ENCODE results near the gene LHFPL2.

The LHFPL2 gene

DNA sequence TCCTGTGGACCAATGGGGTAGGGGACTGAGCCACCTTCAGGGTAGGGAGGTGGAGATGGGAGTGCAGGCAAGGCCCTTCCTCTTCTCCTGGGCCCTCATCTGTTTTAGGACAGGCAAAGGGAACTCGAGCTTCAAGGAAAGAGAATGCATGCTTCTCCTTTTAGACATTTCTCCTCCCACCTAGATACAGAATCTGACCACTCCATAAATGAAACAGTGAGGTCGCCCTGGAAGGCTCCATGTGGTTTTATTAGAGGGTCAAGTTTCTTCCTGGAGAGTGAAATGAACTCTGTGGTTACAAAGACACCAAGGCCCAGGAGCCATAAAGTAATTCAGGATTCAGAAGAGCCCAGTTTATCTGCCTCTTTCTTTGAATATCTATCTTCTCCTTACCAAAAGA, 14.9 kb downstream of the LHFPL2 start:
- peaks cover 2% of the 10 kb centered on the region for H3K4me1 ChIP-seq (ENCODE audit: insufficient read depth, insufficient read length)
- no peak for DNase-seq (ENCODE audit: low read depth, low spot score)
- H3K36me3 ChIP-seq (ENCODE audit: insufficient read depth, insufficient read length, low read length) = peaks cover 35% of the 10 kb centered on the region
- H3K27me3 ChIP-seq (ENCODE audit: insufficient read depth, insufficient read length) = no peaks in the 10 kb centered on the region
- TF ChIP-seq ZNF274 (IDR thresholded peaks at IDR 0.05; ENCODE audit: low read depth, low read length) (no peak), SUZ12 (IDR thresholded peaks at IDR 0.05; ENCODE audit: extremely low read depth, insufficient read depth, insufficient read length) (no peak), YY1 (IDR thresholded peaks at IDR 0.05; ENCODE audit: insufficient read depth, insufficient read length) (no peak)
- no peak overlapping the region for H3K4me3 ChIP-seq (ENCODE audit: insufficient read length, low read depth)
- H3K9ac ChIP-seq (ENCODE audit: insufficient read length, low read depth) = no peak overlapping the region
- H3K9me3 ChIP-seq (ENCODE audit: insufficient read depth, low read length) = no peaks in the 10 kb centered on the region; the same call in 1 of the 2 replicates

DNA sequence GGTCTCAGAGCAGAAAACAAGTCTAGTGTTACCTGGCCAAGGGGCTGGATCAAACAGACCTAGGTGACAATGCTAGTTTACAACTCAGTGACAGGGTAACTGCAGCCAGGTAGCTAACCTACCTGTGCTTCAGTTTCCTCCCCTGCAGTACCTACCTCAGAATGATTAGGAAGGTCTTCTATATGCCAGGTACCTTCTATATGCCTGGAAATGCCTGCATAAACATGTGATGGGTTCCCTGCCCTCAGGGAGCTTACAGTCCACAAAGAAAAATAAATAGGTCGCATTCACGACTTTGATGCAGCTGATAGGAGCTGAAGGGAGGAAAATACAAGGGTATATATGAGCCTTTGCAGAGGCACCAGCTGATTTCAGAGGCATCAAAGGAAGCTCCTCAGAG, 16.1 kb downstream of the LHFPL2 start:
- DNase-seq (ENCODE audit: low read depth, low spot score) = no peak
- Histone ChIP-seq H3K4me3 (ENCODE audit: insufficient read length, low read depth) (no peak overlapping the region), H3K36me3 (ENCODE audit: insufficient read depth, insufficient read length, low read length) (peaks cover 45% of the 10 kb centered on the region), H3K9ac (ENCODE audit: insufficient read length, low read depth) (no peak overlapping the region), H3K9me3 (ENCODE audit: insufficient read depth, low read length) (no peaks in the 10 kb centered on the region; the same call in 1 of the 2 replicates), H3K27me3 (ENCODE audit: insufficient read depth, insufficient read length) (no peaks in the 10 kb centered on the region), H3K4me1 (ENCODE audit: insufficient read depth, insufficient read length) (no peaks in the 10 kb centered on the region)
- TF ChIP-seq ZNF274 (IDR thresholded peaks at IDR 0.05; ENCODE audit: low read depth, low read length) = no peak

DNA sequence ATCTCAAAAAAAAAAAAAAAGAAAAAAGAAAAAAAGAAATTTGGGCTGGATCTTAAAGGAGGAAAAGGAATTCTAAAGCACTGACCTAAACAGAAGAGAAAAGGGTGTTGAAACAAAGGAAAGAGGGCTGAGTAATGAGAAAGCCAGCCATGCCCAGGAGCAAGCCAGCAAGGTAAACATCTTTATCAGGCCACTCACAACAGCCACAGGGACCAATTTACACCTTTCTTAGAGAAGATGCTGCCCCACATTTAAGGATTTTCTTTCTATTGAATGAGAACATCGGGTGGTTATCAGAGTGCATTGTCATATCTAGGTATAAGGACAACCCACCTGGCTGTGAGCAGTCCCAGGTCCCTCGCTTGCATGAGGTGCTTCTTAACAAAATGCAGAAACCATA, 16.6 kb downstream of the LHFPL2 start:
- H3K36me3 ChIP-seq (ENCODE audit: insufficient read depth, insufficient read length, low read length) = peaks cover 45% of the 10 kb centered on the region
- no peak for DNase-seq (ENCODE audit: low read depth, low spot score)
- no peak for TF ChIP-seq YY1 (IDR thresholded peaks at IDR 0.05; ENCODE audit: insufficient read depth, insufficient read length)
- no peak for TF ChIP-seq SUZ12 (IDR thresholded peaks at IDR 0.05; ENCODE audit: extremely low read depth, insufficient read depth, insufficient read length)
- TF ChIP-seq ZNF274 (IDR thresholded peaks at IDR 0.05; ENCODE audit: low read depth, low read length) = no peak
- H3K9me3 ChIP-seq (ENCODE audit: insufficient read depth, low read length) = no peaks in the 10 kb centered on the region; the same call in 1 of the 2 replicates
- no peak overlapping the region for H3K9ac ChIP-seq (ENCODE audit: insufficient read length, low read depth)
- H3K4me3 ChIP-seq (ENCODE audit: insufficient read length, low read depth) = no peak overlapping the region
- H3K27me3 ChIP-seq (ENCODE audit: insufficient read depth, insufficient read length) = no peaks in the 10 kb centered on the region
- H3K4me1 ChIP-seq (ENCODE audit: insufficient read depth, insufficient read length) = peaks cover 1% of the 10 kb centered on the region

DNA sequence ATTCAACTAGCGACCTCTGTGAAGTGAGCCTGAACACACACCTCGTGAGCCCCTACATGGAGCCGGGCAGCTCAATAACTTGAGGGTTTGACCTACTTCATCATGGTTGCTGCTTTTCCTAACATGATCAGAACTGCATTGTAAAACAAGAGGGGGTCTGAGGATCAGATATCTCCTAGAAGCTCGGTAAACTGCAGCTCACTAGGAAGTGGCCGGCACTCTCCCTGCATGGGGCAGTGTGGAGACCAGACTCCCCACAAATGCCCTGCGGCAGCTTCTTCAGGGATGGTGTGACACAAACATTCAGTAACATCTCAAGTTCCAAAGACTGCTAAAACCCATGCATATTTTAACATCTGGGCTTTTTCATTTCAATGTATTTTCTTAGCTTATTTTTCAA, 18.5 kb downstream of the LHFPL2 start:
- H3K36me3 ChIP-seq (ENCODE audit: insufficient read depth, insufficient read length, low read length) = peaks cover 62% of the 10 kb centered on the region

DNA sequence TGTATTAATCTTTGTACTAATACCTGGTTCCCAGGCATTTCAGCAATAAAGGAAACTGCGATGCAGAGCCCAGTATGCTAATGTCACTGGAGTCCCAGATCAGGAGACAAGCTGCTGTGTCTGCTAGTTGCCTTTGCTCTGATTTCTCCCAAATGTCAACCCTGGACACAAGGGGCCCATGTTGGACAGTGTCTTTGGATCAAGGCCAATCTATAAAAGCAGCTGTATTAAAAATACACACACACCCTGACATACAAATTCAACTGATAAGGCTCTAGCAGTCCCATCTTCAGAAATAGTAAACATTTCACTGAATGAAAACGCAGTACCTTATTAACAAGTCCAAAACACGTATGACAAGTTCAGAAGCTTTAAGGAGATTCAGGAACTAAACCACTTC, 18.9 kb downstream of the LHFPL2 start:
- Histone ChIP-seq H3K9ac (ENCODE audit: insufficient read length, low read depth) (no peak overlapping the region), H3K36me3 (ENCODE audit: insufficient read depth, insufficient read length, low read length) (peaks cover 65% of the 10 kb centered on the region), H3K4me3 (ENCODE audit: insufficient read length, low read depth) (no peak overlapping the region), H3K4me1 (ENCODE audit: insufficient read depth, insufficient read length) (peaks cover 1% of the 10 kb centered on the region), H3K9me3 (ENCODE audit: insufficient read depth, low read length) (no peaks in the 10 kb centered on the region; the same call in 1 of the 2 replicates), H3K27me3 (ENCODE audit: insufficient read depth, insufficient read length) (no peaks in the 10 kb centered on the region)
- DNase-seq (ENCODE audit: low read depth, low spot score) = no peak
- no peak for TF ChIP-seq YY1 (IDR thresholded peaks at IDR 0.05; ENCODE audit: insufficient read depth, insufficient read length)
- no peak for TF ChIP-seq SUZ12 (IDR thresholded peaks at IDR 0.05; ENCODE audit: extremely low read depth, insufficient read depth, insufficient read length)
- no peak for TF ChIP-seq ZNF274 (IDR thresholded peaks at IDR 0.05; ENCODE audit: low read depth, low read length)

More for the DNA sequence above, 18.5 kb downstream of the LHFPL2 start:
- TF ChIP-seq ZNF274 (IDR thresholded peaks at IDR 0.05; ENCODE audit: low read depth, low read length) (no peak), SUZ12 (IDR thresholded peaks at IDR 0.05; ENCODE audit: extremely low read depth, insufficient read depth, insufficient read length) (no peak), YY1 (IDR thresholded peaks at IDR 0.05; ENCODE audit: insufficient read depth, insufficient read length) (no peak)
- H3K27me3 ChIP-seq (ENCODE audit: insufficient read depth, insufficient read length) = no peaks in the 10 kb centered on the region
- no peak overlapping the region for H3K9ac ChIP-seq (ENCODE audit: insufficient read length, low read depth)
- H3K4me1 ChIP-seq (ENCODE audit: insufficient read depth, insufficient read length) = peaks cover 1% of the 10 kb centered on the region
- H3K4me3 ChIP-seq (ENCODE audit: insufficient read length, low read depth) = no peak overlapping the region
- H3K9me3 ChIP-seq (ENCODE audit: insufficient read depth, low read length) = no peaks in the 10 kb centered on the region; the same call in 1 of the 2 replicates
- DNase-seq (ENCODE audit: low read depth, low spot score) = no peak

DNA sequence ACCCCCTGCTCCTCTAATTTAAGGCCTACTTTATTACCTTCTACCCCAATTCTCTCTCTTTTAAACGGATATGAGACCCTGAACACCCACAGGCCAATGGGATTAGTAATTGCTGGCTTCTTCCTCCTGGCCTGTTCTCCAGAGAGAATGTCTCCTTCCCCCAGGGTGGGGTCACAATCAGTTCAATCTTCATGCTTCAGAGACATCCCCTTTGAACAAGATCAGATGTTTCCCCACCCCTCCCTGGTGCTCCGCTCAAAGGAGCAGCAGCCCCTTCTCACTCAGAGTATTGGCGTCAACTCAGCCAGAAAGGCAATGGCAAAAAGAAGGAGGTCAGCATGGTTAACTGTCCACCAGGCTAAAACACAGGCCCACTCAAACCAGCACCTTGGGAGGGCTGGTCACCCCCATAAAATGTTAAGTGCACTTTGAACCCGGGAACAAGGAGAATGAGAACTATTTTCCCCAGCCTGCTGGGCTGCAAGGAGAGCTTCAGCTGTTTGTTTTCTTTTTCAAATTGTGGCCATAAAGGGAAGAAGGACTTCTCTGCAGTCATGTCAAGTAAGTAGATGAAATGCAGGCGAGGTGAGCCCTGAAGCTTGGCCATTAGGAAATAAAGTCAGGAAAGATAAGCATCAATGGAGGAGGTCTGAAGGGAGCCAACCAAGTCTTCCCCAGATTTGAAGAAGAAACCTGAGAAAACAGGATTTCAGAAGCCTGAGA, 20.1 kb downstream of the LHFPL2 start:
- Histone ChIP-seq H3K27me3 (ENCODE audit: insufficient read depth, insufficient read length) (no peaks in the 10 kb centered on the region), H3K4me3 (ENCODE audit: insufficient read length, low read depth) (no peak overlapping the region), H3K36me3 (ENCODE audit: insufficient read depth, insufficient read length, low read length) (peaks cover 65% of the 10 kb centered on the region), H3K9me3 (ENCODE audit: insufficient read depth, low read length) (no peaks in the 10 kb centered on the region; the same call in 1 of the 2 replicates), H3K4me1 (ENCODE audit: insufficient read depth, insufficient read length) (peaks cover 1% of the 10 kb centered on the region), H3K9ac (ENCODE audit: insufficient read length, low read depth) (no peak overlapping the region)
- DNase-seq (ENCODE audit: low read depth, low spot score) = no peak
- TF ChIP-seq ZNF274 (IDR thresholded peaks at IDR 0.05; ENCODE audit: low read depth, low read length) (no peak), YY1 (IDR thresholded peaks at IDR 0.05; ENCODE audit: insufficient read depth, insufficient read length) (no peak), SUZ12 (IDR thresholded peaks at IDR 0.05; ENCODE audit: extremely low read depth, insufficient read depth, insufficient read length) (no peak)

DNA sequence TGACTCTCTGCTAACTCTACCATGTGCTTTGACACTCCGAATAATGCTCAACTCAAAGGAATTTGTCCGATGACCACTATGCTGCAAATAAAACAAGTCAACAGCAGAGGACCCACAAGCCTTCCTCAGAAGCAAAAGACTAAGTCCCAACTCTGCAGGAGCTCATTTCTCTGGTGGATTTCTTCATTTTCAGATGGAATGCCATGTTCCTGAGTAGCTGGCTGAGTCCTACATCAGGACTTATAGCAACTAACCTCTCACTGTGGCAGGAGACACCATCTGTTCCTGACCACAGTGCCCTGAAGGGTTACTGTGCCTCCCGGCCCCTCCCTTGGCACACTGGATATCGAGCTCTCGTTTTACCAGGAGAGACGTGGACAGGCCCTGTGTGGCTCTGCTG, 20.8 kb downstream of the LHFPL2 start:
- H3K4me1 ChIP-seq (ENCODE audit: insufficient read depth, insufficient read length) = peaks cover 1% of the 10 kb centered on the region
- H3K4me3 ChIP-seq (ENCODE audit: insufficient read length, low read depth) = no peak overlapping the region
- no peaks in the 10 kb centered on the region for H3K27me3 ChIP-seq (ENCODE audit: insufficient read depth, insufficient read length)
- no peak overlapping the region for H3K9ac ChIP-seq (ENCODE audit: insufficient read length, low read depth)
- DNase-seq (ENCODE audit: low read depth, low spot score) = no peak
- no peaks in the 10 kb centered on the region; the same call in 1 of the 2 replicates for H3K9me3 ChIP-seq (ENCODE audit: insufficient read depth, low read length)
- no peak for TF ChIP-seq YY1 (IDR thresholded peaks at IDR 0.05; ENCODE audit: insufficient read depth, insufficient read length)
- H3K36me3 ChIP-seq (ENCODE audit: insufficient read depth, insufficient read length, low read length) = peaks cover 61% of the 10 kb centered on the region
